NCI-H510A treated with DMSO at 0.1 percent for 48 hours (cell line): ENCODE results near the gene WDR43.
A peak's percentile ranks its signal among the peaks of the same experiment; 100 is the strongest.

Source experiments
- DNase-seq: peaks from one replicate; lab custom pipeline; 2025; lab: John Stamatoyannopoulos, UW

WDR43 gene

DNA sequence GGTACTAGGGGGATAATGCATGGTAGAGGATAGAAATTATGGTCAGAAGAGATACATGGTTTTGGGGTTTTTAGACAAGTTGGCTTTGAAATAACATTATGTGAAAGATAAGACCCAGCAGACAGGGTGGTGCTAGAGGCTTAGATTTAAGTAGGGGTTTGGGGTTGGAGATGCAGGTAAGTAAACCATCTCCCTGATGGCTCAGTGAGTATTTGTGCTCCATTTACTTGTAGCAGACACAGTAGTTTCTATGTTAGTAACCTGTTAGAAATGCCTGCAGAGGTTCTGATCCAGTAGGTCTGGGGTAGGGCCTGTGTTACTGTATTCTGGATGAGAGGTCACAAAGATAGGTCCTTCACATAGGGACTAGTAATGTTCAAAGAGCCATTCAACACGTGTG, 13.7 kb downstream of the WDR43 start:
- DNase-seq, result no peak

- DNase-seq, result no peak
These were observed 15.3 kb downstream of the WDR43 start for GRCh38 chr2:28909655-28910353.

DNA sequence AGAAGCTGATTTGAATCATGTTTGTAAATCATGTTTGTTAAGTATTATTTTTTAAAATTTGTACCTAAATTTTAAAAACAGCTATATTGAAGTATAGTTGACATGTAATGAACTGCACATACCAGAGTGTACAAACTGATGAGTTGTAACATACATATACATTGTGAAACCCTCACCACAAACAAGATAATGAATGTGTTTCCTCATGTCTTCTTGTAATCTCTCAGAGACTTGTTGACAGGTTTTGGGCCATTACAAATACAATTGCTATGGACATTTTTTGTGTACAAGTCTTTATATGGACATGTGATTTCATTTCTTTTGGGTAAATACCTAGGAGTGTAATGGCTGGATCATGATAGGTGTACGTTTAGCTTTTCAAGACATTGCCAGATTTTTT, 21.5 kb downstream of the WDR43 start:
- DNase-seq, result no peak

DNA sequence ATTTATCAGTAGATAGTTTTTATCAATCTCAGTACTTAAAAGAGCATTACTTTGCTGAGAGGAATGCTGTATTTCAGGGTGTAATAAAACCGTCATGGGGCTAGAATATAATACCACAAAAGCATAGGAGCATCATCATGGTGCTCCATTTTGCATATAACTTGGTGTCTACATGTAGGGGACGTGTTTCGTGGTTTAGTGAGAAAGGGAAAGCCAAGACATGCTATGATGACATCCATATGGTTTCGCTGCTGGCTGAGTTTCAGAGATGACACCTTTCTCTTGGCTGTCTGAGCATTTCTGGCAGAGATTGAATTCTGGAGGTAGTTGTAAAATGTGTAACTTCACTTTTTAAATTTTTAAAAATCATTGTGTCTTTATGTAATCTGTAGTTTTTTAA, 32.4 kb downstream of the WDR43 start:
- no peak for DNase-seq

GRCh38 chr2:28927469-28927868, 33.0 kb downstream of the WDR43 start:
- no peak for DNase-seq

DNA sequence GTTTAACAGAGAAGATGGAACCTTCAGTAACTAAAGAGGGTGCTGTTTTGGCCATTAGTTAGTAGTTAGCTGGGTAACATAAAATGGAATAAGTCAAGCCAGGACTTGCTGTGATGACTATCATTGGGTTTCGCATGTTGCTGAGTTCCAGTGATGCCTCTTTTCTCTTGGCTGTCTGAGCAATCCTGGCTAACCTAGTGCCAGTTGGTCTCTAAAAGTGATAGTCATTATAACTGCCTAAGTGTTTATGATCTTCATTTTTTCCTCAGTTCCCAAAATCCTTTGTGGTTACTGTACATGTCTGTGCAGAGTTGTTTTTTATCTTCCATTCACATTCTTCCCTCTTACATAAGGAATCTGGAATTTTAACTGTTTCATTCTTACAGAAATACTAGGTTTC, 33.4 kb downstream of the WDR43 start:
- no peak for DNase-seq

- DNase-seq, result no peak
These were observed 35.1 kb downstream of the WDR43 start for GRCh38 chr2:28929581-28929980.

- DNase-seq, result no peak
These were observed 35.7 kb downstream of the WDR43 start for GRCh38 chr2:28930205-28930604.

GRCh38 chr2:28934769-28935168, 40.3 kb downstream of the WDR43 start:
- no peak for DNase-seq

GRCh38 chr2:28941008-28941407, 46.5 kb downstream of the WDR43 start:
- DNase-seq, result no peak

- no peak for DNase-seq
These were observed 50.2 kb downstream of the WDR43 start for GRCh38 chr2:28944535-28945248.

- DNase-seq, result no peak
These were observed 53.7 kb downstream of the WDR43 start for GRCh38 chr2:28948160-28948559.

DNA sequence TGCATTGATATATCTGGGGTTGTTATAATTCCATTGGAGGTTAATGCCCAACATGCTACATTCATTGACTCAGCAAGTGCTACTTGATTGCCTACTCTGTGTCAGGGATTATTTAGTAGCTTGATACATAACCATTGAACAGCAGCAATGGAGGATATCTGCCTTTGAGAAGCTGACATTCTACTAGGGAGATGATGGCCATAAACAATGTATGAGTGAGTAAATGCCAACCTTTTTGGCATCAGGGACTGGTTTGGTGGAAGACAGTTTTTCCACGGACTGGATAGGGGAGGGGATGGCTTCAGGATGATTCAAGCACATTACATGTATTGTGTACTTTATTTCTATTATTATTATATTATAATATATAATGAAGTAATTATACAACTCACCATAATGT, 54.7 kb downstream of the WDR43 start:
- DNase-seq, result no peak

DNA sequence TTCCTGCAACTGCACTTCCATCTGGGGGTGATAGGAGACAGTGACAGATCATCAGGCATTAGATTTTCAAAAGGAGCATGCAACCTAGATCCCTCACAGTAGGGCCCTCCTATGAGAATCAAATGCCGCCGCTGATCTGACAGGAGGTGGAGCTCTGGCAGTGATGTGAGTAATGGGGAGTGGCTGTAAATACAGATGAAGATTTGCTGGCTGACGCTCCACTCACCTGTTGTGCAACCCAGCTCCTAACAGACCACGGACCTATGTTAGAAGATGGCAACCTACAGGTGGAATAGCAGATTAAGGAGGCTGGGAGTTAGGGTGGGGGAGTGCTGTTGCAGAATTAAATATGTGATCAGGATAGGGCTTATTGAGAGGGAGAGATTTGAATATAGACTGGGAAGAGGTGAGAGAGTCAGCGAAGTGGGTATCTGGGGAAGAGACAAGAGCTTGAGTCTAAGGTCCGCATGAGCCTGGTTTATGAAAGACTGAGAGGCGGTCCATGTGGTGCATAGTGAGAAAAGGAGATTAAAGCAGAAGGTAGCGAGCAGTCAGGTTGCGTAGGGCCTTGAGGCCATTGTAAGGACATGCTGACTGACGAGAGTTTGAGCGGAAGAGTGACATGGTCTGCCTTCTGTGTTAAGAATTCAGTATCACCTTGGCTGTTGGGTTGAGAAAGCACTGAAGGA, 55.3 kb downstream of the WDR43 start:
- no peak for DNase-seq

GRCh38 chr2:28950941-28951630, 56.6 kb downstream of the WDR43 start:
- no peak for DNase-seq

GRCh38 chr2:28951910-28952835, 57.7 kb downstream of the WDR43 start:
- no peak for DNase-seq

GRCh38 chr2:28952836-28953211, 58.4 kb downstream of the WDR43 start:
- no peak for DNase-seq

DNA sequence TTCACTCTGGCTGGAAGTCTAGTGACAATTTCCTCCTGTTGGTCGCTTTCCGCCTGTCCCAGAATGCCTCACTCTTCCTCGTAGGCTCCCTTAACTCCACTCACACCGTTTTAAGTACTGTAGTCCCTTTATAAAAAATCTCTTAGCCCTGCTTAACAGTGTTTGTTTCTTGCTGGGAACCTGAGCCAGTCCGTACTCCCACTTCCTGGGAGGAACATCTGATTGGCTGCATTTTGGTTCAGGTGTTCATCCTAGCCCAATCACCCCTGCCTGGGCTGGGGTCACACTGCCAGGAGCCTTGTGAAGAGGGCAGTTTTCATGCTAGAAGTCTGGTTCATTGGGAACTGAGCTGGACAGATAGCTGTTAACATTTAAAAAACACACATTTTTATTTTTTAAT, 61.0 kb downstream of the WDR43 start:
- no peak for DNase-seq

GRCh38 chr2:28956415-28956826, 62.0 kb downstream of the WDR43 start:
- DNase-seq, result no peak

- no peak for DNase-seq
These were observed 62.4 kb downstream of the WDR43 start for GRCh38 chr2:28956890-28957289.

DNA sequence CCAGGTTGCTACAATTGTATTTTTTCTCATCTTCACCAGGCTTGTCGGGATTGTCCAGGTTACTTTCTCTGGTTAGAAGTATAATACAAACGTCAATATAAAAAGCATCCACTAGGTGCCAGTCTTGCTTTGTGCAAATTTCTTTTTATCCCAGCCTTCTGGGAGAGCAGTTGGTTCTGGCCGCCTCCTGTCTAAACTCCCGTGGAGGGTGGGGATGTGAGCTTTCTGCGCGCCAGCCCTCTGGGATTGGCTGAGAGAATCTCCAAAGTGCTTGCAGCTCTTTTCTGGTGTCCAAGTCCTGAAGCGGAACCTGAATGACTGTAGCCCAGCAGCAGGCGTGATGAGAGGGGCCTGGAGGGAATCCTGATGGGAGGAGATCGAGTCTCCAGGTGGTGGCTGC, 64.2 kb downstream of the WDR43 start:
- DNase-seq, result peak; percentile 88

- no peak for DNase-seq
These were observed 65.9 kb downstream of the WDR43 start for GRCh38 chr2:28960401-28960800.
